ENCODE measurements around the gene ZC2HC1B. TPM values are rescaled to one million over a fixed set of nuclear protein-coding genes. Genes with fewer than 3 reads are reported as not detected.
"Not testable (repeated sequence)": the region's sequence is repeated elsewhere in the genome, so short reads cannot be mapped to it uniquely, and the experiment has no call there.

Gene ZC2HC1B
- total RNA-seq, 1 experiment from 2014 or later: not detected

GRCh38 chr6:143872201-143872600, 7.9 kb downstream of the ZC2HC1B start:
- Mint-ChIP-seq H3K9me3 (ENCODE audit: unreplicated experiment) (no peaks in the 10 kb centered on the region), H3K36me3 (ENCODE audit: insufficient read depth, unreplicated experiment) (no peaks in the 10 kb centered on the region), H3K4me1 (ENCODE audit: insufficient read depth, unreplicated experiment) (no peaks in the 10 kb centered on the region), H3K27ac (ENCODE audit: low read depth, unreplicated experiment) (no peak overlapping the region), H3K4me3 (ENCODE audit: unreplicated experiment) (no peak overlapping the region), H3K27me3 (ENCODE audit: insufficient read depth, unreplicated experiment) (no peaks in the 10 kb centered on the region)
- no TSS peak for BruUV-seq (replicated peaks)
- intact Hi-C loops (cut with micrococcal nuclease): no loop called here
- ChIA-PET POLR2A (no interaction called here), CTCF (no interaction called here)
- no peak for TF ChIP-seq CTCF (IDR thresholded peaks at IDR 0.05; ENCODE audit: unreplicated experiment)
- DNase-seq (ENCODE audit: unreplicated experiment): no peak

- H3K27ac Mint-ChIP-seq (ENCODE audit: low read depth, unreplicated experiment); BruUV-seq (replicated peaks); H3K9me3 Mint-ChIP-seq (ENCODE audit: unreplicated experiment); intact Hi-C loops (cut with micrococcal nuclease); H3K4me3 Mint-ChIP-seq (ENCODE audit: unreplicated experiment); H3K27me3 Mint-ChIP-seq (ENCODE audit: insufficient read depth, unreplicated experiment); H3K36me3 Mint-ChIP-seq (ENCODE audit: insufficient read depth, unreplicated experiment); POLR2A ChIA-PET; DNase-seq (ENCODE audit: unreplicated experiment); H3K4me1 Mint-ChIP-seq (ENCODE audit: insufficient read depth, unreplicated experiment): not testable (repeated sequence)
- CTCF ChIA-PET: interaction anchor here (1.0 kb wide), 1 partner anchor 14 kb away, joined by 3 read pairs; no protein-coding TSS in a partner anchor
These were observed 9.3 kb downstream of the ZC2HC1B start for GRCh38 chr6:143873600-143873999.

GRCh38 chr6:143874503-143874902, 10.2 kb downstream of the ZC2HC1B start:
- POLR2A ChIA-PET; H3K36me3 Mint-ChIP-seq (ENCODE audit: insufficient read depth, unreplicated experiment); H3K27ac Mint-ChIP-seq (ENCODE audit: low read depth, unreplicated experiment): not testable (repeated sequence)

GRCh38 chr6:143877584-143878271, 13.5 kb downstream of the ZC2HC1B start:
- H3K27ac Mint-ChIP-seq (ENCODE audit: low read depth, unreplicated experiment): no peak overlapping the region
- ChIA-PET POLR2A (interaction anchor here (1.8 kb wide), 1 partner anchor 35 kb away, joined by 4 read pairs; the partner anchor contains the start of gene LTV1), CTCF (interaction anchor here (0.8 kb wide), 1 partner anchor 136 kb away, joined by 3 read pairs; no protein-coding TSS in a partner anchor)
- intact Hi-C loops (cut with micrococcal nuclease): no loop called here
- no peaks in the 10 kb centered on the region for H3K36me3 Mint-ChIP-seq (ENCODE audit: insufficient read depth, unreplicated experiment)
- no peak for DNase-seq (ENCODE audit: unreplicated experiment)
- no peaks in the 10 kb centered on the region for H3K27me3 Mint-ChIP-seq (ENCODE audit: insufficient read depth, unreplicated experiment)
- H3K9me3 Mint-ChIP-seq (ENCODE audit: unreplicated experiment): no peaks in the 10 kb centered on the region
- no peak for TF ChIP-seq CTCF (IDR thresholded peaks at IDR 0.05; ENCODE audit: unreplicated experiment)
- H3K4me3 Mint-ChIP-seq (ENCODE audit: unreplicated experiment): no peak overlapping the region
- H3K4me1 Mint-ChIP-seq (ENCODE audit: insufficient read depth, unreplicated experiment): no peaks in the 10 kb centered on the region
- BruUV-seq (replicated peaks): no TSS peak

More at GRCh38 chr6:143874503-143874902, 10.2 kb downstream of the ZC2HC1B start:
- H3K4me1 Mint-ChIP-seq (ENCODE audit: insufficient read depth, unreplicated experiment); DNase-seq (ENCODE audit: unreplicated experiment); H3K4me3 Mint-ChIP-seq (ENCODE audit: unreplicated experiment); H3K9me3 Mint-ChIP-seq (ENCODE audit: unreplicated experiment); H3K27me3 Mint-ChIP-seq (ENCODE audit: insufficient read depth, unreplicated experiment); intact Hi-C loops (cut with micrococcal nuclease); CTCF ChIA-PET; BruUV-seq (replicated peaks): not testable (repeated sequence)

- BruUV-seq (replicated peaks): no TSS peak
- Mint-ChIP-seq H3K27me3 (ENCODE audit: insufficient read depth, unreplicated experiment) (no peaks in the 10 kb centered on the region), H3K36me3 (ENCODE audit: insufficient read depth, unreplicated experiment) (no peaks in the 10 kb centered on the region), H3K4me3 (ENCODE audit: unreplicated experiment) (no peak overlapping the region), H3K9me3 (ENCODE audit: unreplicated experiment) (no peaks in the 10 kb centered on the region), H3K4me1 (ENCODE audit: insufficient read depth, unreplicated experiment) (no peaks in the 10 kb centered on the region), H3K27ac (ENCODE audit: low read depth, unreplicated experiment) (no peak overlapping the region)
- DNase-seq (ENCODE audit: unreplicated experiment): peak; percentile 61
- TF ChIP-seq CTCF (IDR thresholded peaks at IDR 0.05; ENCODE audit: unreplicated experiment): no peak
- POLR2A ChIA-PET: interaction anchor here (1.8 kb wide), 1 partner anchor 35 kb away, joined by 4 read pairs; the partner anchor contains the start of gene LTV1
- intact Hi-C loops (cut with micrococcal nuclease): no loop called here
- CTCF ChIA-PET: interaction anchor here (0.8 kb wide), 1 partner anchor 136 kb away, joined by 3 read pairs; no protein-coding TSS in a partner anchor
These were observed 14.0 kb downstream of the ZC2HC1B start for GRCh38 chr6:143878272-143878760.
